ENCODE measurements around the gene MTHFD1L. TPM values are rescaled to one million over a fixed set of nuclear protein-coding genes. Genes with fewer than 3 reads are reported as not detected.
"Not testable (repeated sequence)": the region's sequence is repeated elsewhere in the genome, so short reads cannot be mapped to it uniquely, and the experiment has no call there.

Gene MTHFD1L
- total RNA-seq, 1 donor from 2014 or later, result 66.0 TPM

GRCh38 chr6:150857062-150857944 is 8.2 kb upstream of the MTHFD1L start:
- Mint-ChIP-seq H3K4me1 (ENCODE audit: unreplicated experiment) (peaks cover 16% of the 10 kb centered on the region), H3K9me3 (ENCODE audit: unreplicated experiment) (no peaks in the 10 kb centered on the region)
- TF ChIP-seq CTCF (IDR thresholded peaks at IDR 0.05; ENCODE audit: unreplicated experiment), result no peak

GRCh38 chr6:150857945-150858308 is 7.6 kb upstream of the MTHFD1L start:
- Mint-ChIP-seq H3K27me3 (ENCODE audit: unreplicated experiment) (peaks cover 13% of the 10 kb centered on the region), H3K36me3 (ENCODE audit: low read depth, unreplicated experiment) (peaks cover 52% of the 10 kb centered on the region), H3K4me3 (ENCODE audit: unreplicated experiment) (no peak overlapping the region), H3K4me1 (ENCODE audit: unreplicated experiment) (peaks cover 21% of the 10 kb centered on the region), H3K27ac (ENCODE audit: unreplicated experiment) (peak overlapping the region; percentile 55), H3K9me3 (ENCODE audit: unreplicated experiment) (no peaks in the 10 kb centered on the region)
- DNase-seq (ENCODE audit: low spot score), result no peak
- TF ChIP-seq CTCF (IDR thresholded peaks at IDR 0.05; ENCODE audit: unreplicated experiment), result no peak

More at GRCh38 chr6:150857062-150857944, 8.2 kb upstream of the MTHFD1L start:
- no peak for DNase-seq (ENCODE audit: low spot score)
- peaks cover 12% of the 10 kb centered on the region for H3K27me3 Mint-ChIP-seq (ENCODE audit: unreplicated experiment)
- H3K36me3 Mint-ChIP-seq (ENCODE audit: low read depth, unreplicated experiment), result peaks cover 50% of the 10 kb centered on the region
- H3K4me3 Mint-ChIP-seq (ENCODE audit: unreplicated experiment), result no peak overlapping the region
- peak overlapping the region; percentile 55 for H3K27ac Mint-ChIP-seq (ENCODE audit: unreplicated experiment)

- peaks cover 15% of the 10 kb centered on the region for H3K27me3 Mint-ChIP-seq (ENCODE audit: unreplicated experiment)
- H3K9me3 Mint-ChIP-seq (ENCODE audit: unreplicated experiment); H3K4me3 Mint-ChIP-seq (ENCODE audit: unreplicated experiment); H3K27ac Mint-ChIP-seq (ENCODE audit: unreplicated experiment); DNase-seq (ENCODE audit: low spot score): not testable (repeated sequence)
- H3K4me1 Mint-ChIP-seq (ENCODE audit: unreplicated experiment), result peaks cover 23% of the 10 kb centered on the region
- H3K36me3 Mint-ChIP-seq (ENCODE audit: low read depth, unreplicated experiment), result peaks cover 20% of the 10 kb centered on the region
Measured at GRCh38 chr6:150861448-150862168, 3.9 kb upstream of the MTHFD1L start.

- Mint-ChIP-seq H3K27ac (ENCODE audit: unreplicated experiment) (no peak overlapping the region), H3K4me1 (ENCODE audit: unreplicated experiment) (peaks cover 28% of the 10 kb centered on the region)
Measured at GRCh38 chr6:150863213-150863928, 2.1 kb upstream of the MTHFD1L start.

More at GRCh38 chr6:150863213-150863928, 2.1 kb upstream of the MTHFD1L start:
- no peak for DNase-seq (ENCODE audit: low spot score)
- Mint-ChIP-seq H3K36me3 (ENCODE audit: low read depth, unreplicated experiment) (peaks cover 24% of the 10 kb centered on the region), H3K4me3 (ENCODE audit: unreplicated experiment) (no peak overlapping the region), H3K9me3 (ENCODE audit: unreplicated experiment) (no peaks in the 10 kb centered on the region), H3K27me3 (ENCODE audit: unreplicated experiment) (peaks cover 17% of the 10 kb centered on the region)
- no peak for TF ChIP-seq CTCF (IDR thresholded peaks at IDR 0.05; ENCODE audit: unreplicated experiment)
